GM13977 (cell line): Measurements from ENCODE around the gene EPM2A.

Experiments
- DNase-seq: peaks from one replicate; pipeline ENCODE4 v3.0.0; 2012; ENCODE audit warnings: low spot score
- in situ Hi-C: fragments of 300-500 bp; cut with MboI; formaldehyde crosslinking; loops from one replicate; pipeline ENCODE4 v1.12.0; 2022; ENCODE audit warnings: low sequenced_read_pairs, low pct_unique_long_range_greater_than_20kb, mixed read lengths, inconsistent platforms; ENCODE audit not compliant: unreplicated experiment
- TF ChIP-seq, protein P1 (sequence below): IDR thresholded peaks from 2 replicates; pipeline ENCODE4 v1.5.1; 2012; ENCODE audit warnings: mild to moderate bottlenecking, control low read depth; ENCODE audit not compliant: insufficient read depth; ENCODE audit errors: extremely low read depth, missing control alignments

EPM2A gene

GRCh38 chr6:145761584-145761983, 26.3 kb upstream of the EPM2A start:
- TF ChIP-seq, protein P1, sequence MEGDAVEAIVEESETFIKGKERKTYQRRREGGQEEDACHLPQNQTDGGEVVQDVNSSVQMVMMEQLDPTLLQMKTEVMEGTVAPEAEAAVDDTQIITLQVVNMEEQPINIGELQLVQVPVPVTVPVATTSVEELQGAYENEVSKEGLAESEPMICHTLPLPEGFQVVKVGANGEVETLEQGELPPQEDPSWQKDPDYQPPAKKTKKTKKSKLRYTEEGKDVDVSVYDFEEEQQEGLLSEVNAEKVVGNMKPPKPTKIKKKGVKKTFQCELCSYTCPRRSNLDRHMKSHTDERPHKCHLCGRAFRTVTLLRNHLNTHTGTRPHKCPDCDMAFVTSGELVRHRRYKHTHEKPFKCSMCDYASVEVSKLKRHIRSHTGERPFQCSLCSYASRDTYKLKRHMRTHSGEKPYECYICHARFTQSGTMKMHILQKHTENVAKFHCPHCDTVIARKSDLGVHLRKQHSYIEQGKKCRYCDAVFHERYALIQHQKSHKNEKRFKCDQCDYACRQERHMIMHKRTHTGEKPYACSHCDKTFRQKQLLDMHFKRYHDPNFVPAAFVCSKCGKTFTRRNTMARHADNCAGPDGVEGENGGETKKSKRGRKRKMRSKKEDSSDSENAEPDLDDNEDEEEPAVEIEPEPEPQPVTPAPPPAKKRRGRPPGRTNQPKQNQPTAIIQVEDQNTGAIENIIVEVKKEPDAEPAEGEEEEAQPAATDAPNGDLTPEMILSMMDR: peak; percentile 42
- in situ Hi-C loops: no loop called here

DNA sequence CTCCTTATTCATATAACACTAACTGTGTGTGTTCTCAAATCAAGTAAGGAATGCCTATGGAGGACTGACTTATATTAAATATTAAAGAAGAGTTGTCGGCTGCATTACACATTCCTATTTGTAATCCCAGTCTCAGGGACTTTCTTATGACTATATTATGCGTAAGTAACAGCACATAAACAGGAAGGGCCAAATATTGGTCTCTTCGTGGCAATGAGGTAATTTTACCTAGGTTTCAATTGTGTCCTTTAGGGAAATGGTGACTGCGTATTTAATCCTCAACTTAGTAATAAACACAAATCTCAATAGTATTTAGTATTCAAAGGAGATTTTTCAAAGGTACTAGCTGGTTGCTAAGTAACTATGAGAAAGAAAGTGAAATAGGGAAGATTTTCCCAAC, 22.8 kb upstream of the EPM2A start:
- DNase-seq: no peak
- TF ChIP-seq, protein P1: no peak
- in situ Hi-C loops: no loop called here

More at GRCh38 chr6:145761584-145761983, 26.3 kb upstream of the EPM2A start:
- no peak for DNase-seq

DNA sequence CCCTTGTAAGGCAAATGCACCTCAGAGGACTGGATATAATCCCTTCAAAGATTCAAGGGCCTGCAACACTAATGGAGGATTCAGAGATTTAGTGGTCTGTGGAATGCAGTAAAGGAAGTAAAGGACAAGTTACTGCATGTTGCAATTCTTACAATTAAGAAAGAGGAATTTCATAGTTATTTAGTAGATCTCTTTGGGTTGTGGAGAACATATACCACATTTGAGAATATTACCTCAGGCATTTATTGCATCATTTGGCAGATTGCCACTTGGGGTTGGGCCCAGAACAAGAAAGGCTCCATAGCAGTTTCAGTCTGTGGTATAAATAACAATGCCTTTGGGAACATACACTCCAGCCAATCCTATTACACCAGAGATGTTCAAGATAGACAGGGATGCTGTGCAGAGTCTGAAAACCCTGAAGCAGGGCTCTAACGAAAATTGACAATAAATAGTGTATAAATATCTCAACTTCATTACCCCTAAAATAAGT, 20.9 kb upstream of the EPM2A start:
- DNase-seq: no peak
- TF ChIP-seq, protein P1: no peak
- in situ Hi-C loops: no loop called here

DNA sequence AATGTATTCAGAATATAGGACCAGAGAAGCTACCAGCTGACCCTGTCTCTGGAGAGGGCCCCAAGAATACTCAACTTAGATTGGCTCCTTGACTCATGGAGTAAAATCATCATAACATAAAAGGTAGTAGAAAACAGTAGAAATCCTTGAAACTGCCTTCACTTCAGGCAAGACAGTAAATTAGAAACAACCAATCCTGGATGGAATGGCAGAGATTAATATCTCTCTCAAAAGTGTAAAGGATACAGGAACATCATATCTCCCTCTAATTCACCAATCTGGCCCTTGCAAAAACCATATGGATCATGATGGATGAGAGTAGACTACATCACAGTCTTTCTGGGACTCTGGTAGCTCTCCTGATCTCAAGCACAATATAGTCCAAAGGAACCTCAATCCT, 20.4 kb upstream of the EPM2A start:
- no peak for DNase-seq
- TF ChIP-seq, protein P1: no peak
- in situ Hi-C loops: no loop called here

- TF ChIP-seq, protein P1: no peak
- in situ Hi-C loops: no loop called here
- no peak for DNase-seq
Measured at GRCh38 chr6:145752638-145753037, 17.3 kb upstream of the EPM2A start.

- in situ Hi-C loops: no loop called here
- TF ChIP-seq, protein P1: no peak
- DNase-seq: peak; percentile 23
Measured at GRCh38 chr6:145749632-145750031, 14.3 kb upstream of the EPM2A start.

GRCh38 chr6:145745861-145746260, 10.5 kb upstream of the EPM2A start:
- in situ Hi-C loops: no loop called here
- TF ChIP-seq, protein P1: no peak

More at GRCh38 chr6:145745861-145746260, 10.5 kb upstream of the EPM2A start:
- no peak for DNase-seq
